DOHH2 (cell line): Measurements from ENCODE around the gene CNBD2.

ENCODE experiments used
- CTCF ChIP-seq: fragments of 200-600 bp; sonication (generic); IDR thresholded peaks from one replicate; pipeline ENCODE4 v1.5.1; 2014; ENCODE audit warnings: antibody characterized with exemption, mild to moderate bottlenecking, low read depth, low read length; ENCODE audit not compliant: poor library complexity, severe bottlenecking
- EZH2phosphoT487 ChIP-seq: fragments of 200-600 bp; sonication (generic); IDR thresholded peaks from 2 replicates; pipeline ENCODE4 v1.6.1; 2017; ENCODE audit warnings: borderline replicate concordance, mild to moderate bottlenecking, antibody characterized with exemption, low read length, moderate library complexity, mixed read lengths

GRCh38 chr20:36074983-36075382 lies 106.6 kb downstream of the CNBD2 start:
- TF ChIP-seq CTCF (no peak), EZH2phosphoT487 (no peak)
